CD4-positive, alpha-beta T cell treated with Interleukin-21 for 1 hour (primary cell): ENCODE results near the gene B3GLCT.
A peak's percentile ranks its signal among the peaks of the same experiment; 100 is the strongest.

Experiments
- DNase-seq: peaks from one replicate; pipeline ENCODE4 v3.0.0-alpha.2; 2020

The B3GLCT gene

DNA sequence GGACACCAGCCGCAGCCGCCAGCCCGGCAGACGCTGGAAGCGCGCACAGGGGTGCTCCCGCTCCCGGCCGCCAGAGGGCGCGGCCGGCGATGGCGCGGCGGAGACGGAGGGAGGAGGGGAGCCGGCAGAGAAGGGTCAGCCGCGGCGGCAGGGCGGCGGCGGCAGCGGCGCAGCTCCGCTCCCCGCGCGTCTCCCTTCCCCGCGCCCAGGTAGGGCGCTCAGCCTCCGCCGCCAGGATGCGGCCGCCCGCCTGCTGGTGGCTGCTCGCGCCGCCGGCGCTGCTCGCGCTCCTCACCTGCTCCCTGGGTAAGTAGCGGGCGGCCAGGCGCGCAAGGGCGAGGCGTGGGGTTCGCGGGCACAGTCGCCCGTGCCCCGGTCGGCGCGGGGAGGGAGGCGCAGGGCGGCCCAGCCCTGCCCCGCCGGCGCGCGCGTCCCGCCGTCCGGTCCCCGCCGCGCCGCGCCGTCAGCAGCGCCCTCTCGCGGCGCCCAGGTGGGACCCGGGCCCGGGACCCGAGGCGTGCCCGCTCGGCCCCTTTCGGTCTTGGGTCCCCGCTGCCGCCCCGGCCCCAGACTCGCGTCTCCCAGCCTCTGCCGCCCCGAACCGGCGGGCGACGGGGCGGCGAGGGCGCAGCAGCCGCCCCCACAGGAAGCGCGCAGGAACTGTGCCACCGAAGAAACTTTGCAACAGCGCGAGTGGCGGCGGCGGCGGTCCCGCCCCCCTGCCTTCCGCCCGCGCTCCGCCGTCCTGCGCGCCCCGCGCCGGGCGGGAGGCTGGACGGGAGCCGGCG lies at the start of gene B3GLCT:
B3GLCT (plus strand) TSS at position 127 of the 788 bp plus-strand sequence; CDS start at position 237, 110 bp downstream.
- peak; percentile 84 for DNase-seq

DNA sequence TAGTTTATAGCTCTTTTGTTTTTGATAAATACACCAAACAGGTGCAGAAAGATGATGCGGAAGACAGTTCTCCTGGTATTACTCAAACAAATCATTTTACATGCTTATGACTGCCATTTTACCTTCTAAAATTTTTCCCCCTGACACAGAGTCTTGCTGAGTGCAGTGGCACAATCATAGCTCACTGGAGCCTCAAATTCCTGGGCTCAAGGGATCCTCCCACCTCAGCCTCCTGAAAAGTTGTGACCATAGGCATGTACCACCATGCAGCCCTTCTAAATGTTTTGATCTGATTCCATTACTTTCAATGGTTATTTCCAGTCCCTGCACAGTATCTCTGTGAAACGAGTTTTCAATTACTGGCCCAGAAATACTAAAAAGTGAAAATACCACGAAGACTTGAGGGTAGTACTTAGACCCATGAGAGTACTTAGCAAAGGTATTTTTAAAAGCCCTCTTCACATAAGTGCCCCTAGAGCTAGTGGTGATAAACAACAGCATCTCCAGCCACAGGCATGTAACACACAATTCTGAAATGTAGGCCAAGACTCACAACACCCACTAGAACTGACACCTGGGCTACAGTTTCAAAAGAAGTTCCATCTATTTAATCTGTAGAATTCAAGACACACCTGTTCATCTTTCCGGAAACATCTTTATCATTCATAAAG lies 49.3 kb upstream of the B3GLCT start:
- DNase-seq = no peak

DNA sequence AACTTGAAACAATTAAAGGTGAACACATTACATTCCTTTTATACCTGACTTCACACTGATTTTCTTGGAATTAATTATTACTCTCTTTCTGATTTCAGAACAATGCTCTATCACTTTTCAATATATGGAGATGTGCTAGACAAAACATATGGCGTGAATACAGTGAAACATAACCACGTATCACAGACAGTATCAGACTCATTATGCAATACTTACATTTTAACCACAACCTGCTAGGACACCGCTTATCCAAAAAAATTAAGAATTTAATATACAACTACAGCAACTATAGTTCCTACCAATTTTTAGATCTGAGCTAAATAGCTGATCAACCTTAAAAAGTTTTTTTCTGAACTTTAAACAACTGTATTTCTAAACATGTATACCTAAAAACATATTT lies 47.9 kb upstream of the B3GLCT start:
- DNase-seq = no peak

DNA sequence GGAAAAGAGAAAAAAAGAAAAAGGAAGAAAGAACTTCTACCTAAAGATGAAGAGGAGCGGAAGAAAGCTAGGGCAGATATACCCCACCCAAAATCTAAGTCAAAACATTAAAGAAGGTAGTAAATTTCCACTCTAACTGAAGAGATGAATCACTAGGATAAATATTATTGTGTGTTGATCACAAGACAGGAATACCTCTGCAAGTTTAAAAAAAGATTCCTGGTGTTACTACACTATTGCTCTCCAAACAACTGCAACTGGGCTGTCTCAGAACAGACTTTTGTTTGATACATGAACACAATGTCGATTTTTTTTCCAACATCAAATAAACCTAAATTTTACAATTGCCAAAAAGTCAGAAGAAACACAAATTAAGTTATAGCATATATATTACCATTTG lies 44.8 kb upstream of the B3GLCT start:
- DNase-seq = no peak

DNA sequence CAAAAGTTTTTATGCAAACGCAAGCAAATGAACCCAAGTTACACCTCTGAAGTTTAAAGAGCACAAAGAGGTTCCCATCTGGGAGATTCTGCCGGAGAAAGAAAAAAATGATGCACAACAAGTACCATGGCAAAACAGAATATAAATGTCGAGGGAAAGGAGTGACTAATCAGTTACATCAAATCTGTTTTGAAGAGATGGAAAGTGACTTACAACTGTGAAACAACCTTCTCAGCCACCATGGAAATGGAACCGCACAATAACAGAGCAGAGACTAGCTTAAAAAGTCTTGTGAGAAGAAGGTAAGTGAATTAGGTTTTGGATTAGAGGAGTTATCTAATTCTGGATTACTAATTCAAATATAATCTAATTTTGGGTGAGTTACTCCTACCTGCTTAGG lies 40.5 kb upstream of the B3GLCT start:
- no peak for DNase-seq

DNA sequence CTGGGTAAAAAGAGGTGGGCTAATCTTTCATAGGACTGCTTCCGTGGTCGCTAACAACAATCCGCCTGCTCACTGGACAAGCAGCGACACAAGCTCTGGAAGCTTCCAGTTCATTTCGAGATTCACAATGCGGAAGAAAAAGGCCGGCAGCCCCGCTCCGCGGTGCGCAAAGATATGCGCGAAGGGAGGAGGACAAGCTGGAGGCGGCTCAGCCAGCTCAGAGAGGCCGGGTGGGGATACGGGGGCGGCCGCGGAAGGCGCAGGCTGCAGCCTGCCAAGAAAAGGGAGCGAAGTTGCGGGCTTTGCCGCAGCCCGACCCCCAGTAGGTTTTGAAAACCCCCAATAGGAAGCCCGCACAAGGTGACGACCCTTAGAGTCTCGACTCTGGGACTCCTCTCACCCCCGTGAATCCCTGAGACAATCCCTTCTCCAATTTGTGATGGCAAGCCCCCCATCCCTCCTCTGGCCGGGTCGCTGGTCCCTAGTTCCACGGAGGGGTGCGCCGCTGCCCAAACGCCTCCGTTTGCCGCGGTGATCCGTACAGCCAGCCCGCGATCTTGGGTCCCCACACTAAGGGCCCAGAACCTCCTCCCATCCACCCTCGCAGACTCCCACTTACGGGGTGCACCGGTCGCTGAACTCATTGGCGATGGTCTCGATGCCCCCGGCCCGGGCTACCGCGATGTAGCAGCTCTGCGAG lies 38.8 kb upstream of the B3GLCT start:
- peak; percentile 66 for DNase-seq

DNA sequence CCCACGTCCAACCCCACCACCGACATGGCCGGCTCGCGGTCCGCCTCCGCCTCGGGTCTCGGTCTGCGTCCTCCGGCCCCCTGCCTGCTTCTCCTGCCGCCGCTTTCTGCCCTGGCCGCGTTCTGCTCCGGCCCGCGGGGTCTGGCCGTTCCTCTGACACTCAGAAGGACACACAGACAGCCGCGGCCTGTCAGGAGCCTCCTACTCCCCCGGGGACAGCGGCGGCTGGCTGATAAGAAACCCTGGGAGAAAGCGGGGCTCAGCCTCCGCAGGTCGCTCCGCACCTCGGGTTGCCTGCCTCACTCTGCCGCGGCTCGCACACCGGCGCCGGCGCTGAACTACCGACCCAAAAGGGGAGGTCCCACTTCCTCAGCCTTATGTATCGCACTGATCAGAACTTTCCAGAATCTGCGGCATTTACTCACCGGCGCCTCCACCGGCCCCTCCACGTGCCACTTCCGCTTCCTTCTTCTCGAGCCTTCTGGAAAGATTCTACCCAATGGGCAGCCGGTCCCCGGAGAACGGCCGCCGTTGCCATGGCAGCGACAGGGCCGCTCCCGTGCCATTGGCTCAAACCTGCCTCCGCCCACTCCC lies 38.1 kb upstream of the B3GLCT start, which contains the start of gene HSPH1:
HSPH1 (minus strand) TSS at position 348 of the 594 bp plus-strand sequence; CDS start at position 26, 322 bp downstream.
- peak; percentile 99 for DNase-seq

DNA sequence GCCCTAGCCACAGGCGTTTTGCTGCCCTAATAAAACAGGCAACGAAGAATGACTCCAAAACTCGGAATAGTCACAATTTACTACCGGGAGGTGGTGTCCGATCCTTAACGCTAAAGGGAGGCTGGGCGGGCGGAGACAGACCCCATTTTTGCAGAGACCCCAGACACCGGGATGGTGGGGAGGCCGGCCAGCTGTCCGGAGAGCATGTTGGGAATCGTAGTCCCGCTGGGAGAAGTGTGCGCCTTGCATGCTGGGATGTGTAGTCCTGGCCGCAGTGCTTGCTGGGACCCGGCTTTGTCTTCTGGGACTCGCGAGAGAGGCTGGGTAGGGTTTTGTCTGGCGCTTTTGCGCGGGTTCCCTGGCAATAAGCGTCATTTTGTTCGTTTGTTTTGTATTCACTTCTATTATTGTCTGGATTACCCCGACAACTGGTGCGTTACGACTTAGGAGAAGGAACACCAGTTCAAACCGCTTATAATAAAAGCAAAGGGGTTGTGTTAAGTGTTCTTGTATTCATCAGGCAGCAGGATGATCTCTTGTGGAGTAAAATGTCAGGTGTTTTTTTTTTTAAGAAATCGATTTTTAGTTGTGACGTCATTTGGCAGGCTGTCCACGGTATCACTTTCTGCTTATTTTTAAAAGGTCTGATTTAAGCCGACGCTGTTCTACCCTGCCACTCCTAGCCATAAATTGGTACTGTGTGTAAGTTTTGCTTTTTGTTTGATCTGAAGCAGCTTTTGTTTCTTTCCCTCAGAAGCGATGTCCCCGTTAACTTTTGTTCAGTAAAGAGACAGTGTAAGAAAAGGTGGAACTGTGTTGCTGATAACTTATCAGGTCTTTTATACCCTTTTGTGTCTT lies 37.4 kb upstream of the B3GLCT start:
- DNase-seq = peak; percentile 98

DNA sequence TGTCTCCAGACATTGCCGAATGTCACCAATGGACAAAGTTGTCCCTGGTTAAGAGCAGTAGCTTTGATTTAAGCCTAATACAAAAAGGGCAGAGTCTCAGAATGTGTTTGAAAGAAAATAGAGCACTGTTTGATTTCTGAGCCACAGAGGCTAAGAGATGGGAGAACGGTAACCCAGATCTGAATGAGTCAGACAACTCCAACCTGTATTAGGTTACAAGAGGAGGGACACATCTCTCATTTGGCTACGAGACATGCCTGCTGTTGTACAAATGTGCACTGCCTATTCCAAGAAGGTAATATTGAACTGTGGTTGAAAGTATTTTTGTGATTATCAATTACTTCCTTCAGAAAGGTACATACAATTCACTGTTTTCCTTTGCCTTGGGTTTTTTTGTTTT lies 33.2 kb upstream of the B3GLCT start:
- no peak for DNase-seq

DNA sequence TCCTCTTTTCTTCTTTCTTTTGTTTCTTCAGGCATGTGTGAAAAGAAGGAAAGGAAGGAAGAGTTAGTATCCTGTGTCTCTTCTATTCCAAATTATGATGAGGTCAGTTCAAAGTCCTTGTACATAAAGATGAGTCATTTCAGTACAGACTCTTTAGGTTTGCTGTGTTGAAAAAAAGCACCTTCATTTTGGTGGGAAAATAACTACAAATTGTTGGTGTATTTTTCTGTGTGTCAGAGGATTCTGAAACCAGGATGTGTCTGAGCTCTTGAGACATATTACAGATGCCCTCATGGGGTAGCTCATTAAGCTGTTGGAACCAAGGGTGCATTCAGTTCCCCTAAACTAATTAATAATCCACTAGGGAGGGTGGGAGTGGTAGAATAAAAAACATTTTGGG lies 32.3 kb upstream of the B3GLCT start:
- no peak for DNase-seq

DNA sequence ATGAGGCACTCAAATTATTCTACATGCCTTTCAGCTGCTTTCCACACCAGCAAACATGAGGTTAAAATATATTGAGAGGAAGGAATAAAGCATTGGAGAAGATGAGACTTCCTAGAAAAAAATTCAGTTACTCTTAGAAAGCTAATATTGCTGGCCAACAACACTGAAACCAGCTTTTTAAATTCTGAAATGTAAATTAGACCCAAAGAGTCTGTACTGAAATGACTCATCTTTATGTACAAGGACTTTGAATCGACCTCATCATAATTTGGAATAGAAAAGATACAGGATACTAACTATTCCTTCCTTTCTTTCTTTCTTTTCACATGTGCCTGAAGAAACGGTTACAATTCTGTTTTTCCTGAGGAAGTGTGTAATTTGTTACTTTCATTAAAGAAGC lies 31.6 kb upstream of the B3GLCT start:
- DNase-seq = no peak

DNA sequence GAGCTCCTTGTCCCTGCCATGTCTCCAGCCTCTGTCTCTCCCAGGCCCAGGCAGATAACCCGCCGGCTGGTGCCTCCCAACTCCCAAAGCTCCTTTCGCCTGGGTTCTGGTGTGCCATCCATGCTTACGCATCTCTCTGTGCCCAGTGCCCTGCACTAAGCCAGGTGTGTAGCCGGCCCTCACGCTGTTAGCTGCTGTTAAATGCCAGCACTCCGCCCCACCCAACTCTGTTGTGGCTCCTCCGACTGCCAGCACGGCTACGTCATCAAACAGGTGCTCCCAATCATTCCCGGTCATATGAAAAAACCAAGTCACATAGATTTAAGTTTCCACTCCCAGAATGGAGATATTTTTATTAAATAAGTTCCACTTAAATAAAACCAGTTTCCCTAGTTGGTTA lies 31.0 kb upstream of the B3GLCT start:
- no peak for DNase-seq

DNA sequence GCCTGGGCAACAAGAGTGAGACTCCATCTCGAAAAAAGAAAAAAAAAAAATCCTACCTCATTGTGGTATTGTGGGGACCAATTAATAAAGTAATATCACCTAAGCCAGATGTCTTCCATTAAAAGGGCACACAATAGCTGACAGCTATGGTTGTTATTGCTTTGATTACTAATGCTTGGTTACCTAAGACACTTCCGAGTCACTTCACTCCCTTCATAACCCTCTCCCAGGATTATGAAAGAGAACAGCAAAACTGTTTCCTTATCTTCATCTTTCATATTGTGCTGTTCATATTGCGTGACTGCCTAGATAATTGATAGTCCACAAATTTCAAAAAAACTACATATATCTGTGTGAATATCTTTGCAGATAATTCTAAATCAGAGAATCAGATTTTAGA lies 27.8 kb upstream of the B3GLCT start:
- DNase-seq = no peak

DNA sequence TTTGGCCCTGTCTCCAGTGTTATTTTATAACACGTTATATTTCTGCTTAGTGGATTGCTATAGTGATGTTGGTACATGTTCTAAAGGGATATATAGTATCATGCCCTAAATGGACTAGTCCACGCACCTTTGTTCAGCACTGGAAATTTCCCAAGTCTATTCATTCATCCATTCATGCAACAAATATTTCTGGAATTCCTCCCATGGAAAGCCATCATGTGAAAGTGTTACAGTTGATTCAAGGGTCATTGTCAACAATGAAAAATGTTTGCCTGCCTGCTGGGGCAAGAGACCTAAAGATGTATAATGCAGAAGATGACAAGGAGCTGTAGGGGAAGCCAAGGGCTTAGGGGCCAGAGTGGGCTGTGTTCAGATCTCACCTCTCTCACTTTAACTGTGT lies 27.2 kb upstream of the B3GLCT start:
- DNase-seq = no peak

DNA sequence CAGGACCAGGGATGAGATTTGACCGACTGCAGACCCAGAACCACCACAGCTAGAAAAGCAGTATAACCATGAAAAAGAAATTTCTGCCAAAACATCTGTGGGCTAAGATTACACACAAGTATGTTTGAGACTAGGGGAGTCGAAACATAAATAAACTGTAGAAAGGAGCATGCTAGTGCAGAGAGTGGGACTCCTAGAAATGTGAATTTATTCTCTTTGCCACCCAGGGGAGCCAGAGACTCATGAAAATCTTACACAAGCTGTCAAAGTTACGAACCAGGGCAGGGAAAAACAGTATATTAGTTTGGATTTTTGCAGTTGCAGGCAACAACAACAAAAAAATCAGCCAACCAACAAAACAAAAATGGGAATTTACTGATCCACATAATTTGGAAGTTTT lies 25.8 kb upstream of the B3GLCT start:
- no peak for DNase-seq

DNA sequence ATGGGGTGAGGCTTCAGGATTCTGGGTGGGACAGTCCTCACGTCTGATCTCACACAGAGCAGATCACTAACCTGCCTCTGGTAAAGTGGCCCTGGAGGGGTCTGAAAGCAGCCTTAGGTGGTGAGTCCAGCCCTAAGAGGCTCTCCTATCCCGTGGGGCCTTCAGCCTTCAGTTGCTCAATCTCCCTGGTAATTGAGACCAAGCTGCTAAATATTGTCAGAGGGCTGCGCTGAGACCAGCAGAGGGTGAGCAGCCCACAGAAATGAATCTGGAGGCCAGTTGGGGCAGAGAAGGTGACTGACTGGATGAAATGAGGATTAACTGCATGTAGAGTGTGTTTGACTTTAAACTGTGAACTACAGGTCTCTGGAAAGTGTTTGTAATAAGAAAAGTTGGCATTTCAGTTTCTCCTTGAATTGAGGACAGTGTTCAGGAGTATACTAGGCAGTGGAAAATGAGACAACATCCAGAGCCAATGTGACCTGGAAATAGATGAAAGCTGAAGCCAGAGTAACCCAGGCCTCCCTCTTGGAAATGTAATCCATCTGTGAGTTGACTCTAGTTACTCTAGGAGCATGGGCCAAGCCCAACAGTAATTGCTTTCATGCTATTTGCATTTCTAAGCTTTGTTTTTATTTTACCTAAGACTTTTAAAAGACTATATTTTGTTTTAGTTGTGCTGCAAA lies 23.8 kb upstream of the B3GLCT start:
- DNase-seq = no peak

DNA sequence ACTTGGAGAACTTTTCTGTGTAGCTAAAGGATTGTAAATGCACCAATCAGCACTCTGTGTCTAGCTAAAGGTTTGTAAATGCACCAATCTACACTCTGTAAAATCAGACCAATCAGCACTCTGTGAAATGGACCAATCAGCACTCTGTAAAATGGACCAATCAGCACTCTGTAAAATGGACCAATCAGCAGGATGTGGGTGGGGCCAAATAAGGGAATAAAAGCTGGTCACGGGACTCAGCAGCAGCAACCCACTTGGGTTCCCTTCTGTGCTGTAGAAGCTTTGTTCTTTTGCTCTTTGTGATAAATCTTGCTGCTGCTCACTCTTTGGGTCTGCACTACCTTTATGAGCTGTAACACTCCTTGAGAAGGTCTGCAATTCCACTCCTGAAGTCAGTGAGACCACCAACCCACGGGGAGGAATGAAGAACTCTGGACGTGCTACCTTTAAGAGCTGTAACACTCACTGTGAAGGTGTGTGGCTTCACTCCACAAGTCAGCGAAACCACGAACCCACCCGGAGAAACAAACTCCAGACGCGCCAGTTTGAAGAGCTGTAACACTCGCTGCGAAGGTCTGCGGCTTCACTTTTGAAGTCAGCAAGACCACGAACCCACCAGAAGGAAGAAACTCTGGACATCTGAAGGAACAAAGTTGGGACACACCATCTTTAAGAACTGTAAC lies 21.8 kb upstream of the B3GLCT start:
- DNase-seq = peak; percentile 9

DNA sequence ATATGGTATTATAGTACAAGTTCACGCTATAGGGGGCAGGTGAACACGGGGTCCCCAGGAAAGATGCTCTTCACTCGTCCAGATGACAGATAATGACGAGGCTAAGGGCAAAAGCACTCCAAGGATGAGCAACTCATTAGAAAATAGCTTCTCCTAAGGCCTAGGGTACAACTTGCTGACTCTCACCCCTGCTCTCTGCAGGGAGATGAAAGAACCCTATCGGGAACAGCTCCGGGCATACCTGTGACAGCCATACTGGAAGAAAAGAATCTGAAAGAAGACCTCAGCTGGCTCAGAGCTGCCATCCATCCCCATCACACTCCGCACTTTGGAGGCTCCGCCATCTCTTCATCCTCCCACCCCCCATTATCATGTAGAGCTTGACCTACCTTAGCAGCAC lies 20.5 kb upstream of the B3GLCT start:
- no peak for DNase-seq

DNA sequence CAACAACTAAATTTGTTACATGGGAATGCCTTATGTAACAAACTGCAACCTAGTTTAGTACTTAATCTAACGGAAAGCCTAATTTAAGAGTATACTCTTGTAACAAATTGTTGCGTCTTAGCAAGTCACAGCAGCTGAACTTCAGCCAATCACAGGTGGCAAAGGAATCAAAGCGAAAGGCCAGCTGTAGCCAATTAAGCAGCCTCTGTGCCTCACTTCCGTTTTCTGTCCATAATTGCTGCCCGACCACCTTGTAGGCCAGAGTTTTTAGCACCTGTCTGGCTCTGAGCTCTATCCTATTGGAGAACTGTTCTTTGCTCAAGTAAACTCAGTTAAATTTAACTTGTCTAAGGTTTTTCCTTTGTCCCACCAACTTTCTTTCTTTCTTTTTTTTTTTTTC lies 20.0 kb upstream of the B3GLCT start:
- DNase-seq = no peak

DNA sequence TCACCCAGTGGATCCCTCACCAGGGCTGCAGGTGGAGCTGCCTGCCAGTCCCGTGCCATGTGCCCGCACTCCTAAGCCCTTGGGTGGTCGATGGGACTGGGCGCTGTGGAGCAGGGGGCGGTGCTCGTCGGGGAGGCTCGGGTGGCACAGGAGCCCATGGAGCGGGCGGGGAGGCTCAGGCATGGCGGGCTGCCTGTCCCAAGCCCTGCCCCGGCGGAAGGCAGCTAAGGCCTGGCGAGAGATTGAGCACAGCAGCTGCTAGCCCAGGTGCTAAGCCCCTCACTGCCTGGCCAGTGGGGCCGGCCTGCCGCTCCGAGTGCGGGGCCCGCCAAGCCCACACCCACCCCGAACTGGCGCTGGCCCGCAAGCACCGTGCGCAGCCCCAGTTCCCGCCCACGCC lies 16.8 kb upstream of the B3GLCT start:
- DNase-seq = no peak

DNA sequence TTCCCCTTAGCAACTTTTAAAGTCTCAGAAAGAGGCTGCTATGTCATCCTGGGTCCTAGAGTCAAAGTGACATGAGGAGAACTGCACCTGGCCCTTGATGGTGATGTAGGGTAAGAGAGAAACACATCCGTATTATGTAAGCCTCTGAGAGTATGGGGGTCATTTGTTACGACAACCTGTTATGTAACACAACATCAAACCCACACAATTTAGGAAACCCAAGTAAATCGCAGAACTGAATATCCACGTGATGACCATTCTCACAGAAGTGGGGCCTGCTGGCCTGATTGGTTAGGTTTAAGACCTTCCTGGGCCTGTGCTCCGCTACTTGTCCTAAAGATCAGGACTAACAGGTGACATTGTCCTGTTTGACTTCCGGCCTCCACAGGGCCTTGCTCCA lies 15.3 kb upstream of the B3GLCT start:
- no peak for DNase-seq
